ENCODE data around the gene PLXNA4.

Gene PLXNA4

DNA sequence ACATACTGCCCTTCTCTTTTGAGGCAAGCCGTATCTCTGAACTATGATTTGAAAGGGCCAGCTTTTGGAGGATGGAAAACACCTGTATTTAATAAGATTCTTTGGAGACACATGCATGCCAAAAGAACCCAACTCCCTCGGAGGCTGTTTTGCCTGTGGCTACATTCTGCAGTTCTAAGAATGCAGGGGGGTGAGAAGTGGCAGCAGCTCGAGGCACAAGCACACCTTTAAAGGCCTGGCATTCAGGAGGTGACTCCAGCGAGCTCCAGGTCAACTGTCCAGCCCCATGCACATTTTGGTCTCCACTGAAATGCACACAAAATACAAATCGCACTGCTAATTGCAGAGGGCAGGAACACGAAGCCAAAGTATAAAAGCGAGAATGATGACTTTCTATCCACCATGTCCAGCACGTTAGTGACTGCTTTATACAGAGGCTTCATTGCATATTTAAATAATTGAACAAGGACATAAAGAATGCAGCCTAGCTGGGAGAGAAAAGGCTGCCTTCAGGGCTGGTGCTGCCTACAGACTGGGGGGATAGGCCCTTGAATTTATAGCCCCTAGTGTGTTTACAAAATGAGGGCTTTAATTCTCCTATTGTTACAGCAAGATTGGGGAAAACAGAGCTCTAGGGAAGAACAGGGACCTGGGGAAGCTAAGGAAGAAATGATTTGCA is 359.3 kb downstream of the PLXNA4 start:
- TF ChIP-seq, protein P1, sequence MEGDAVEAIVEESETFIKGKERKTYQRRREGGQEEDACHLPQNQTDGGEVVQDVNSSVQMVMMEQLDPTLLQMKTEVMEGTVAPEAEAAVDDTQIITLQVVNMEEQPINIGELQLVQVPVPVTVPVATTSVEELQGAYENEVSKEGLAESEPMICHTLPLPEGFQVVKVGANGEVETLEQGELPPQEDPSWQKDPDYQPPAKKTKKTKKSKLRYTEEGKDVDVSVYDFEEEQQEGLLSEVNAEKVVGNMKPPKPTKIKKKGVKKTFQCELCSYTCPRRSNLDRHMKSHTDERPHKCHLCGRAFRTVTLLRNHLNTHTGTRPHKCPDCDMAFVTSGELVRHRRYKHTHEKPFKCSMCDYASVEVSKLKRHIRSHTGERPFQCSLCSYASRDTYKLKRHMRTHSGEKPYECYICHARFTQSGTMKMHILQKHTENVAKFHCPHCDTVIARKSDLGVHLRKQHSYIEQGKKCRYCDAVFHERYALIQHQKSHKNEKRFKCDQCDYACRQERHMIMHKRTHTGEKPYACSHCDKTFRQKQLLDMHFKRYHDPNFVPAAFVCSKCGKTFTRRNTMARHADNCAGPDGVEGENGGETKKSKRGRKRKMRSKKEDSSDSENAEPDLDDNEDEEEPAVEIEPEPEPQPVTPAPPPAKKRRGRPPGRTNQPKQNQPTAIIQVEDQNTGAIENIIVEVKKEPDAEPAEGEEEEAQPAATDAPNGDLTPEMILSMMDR (IDR thresholded peaks at IDR 0.05) = no peak

DNA sequence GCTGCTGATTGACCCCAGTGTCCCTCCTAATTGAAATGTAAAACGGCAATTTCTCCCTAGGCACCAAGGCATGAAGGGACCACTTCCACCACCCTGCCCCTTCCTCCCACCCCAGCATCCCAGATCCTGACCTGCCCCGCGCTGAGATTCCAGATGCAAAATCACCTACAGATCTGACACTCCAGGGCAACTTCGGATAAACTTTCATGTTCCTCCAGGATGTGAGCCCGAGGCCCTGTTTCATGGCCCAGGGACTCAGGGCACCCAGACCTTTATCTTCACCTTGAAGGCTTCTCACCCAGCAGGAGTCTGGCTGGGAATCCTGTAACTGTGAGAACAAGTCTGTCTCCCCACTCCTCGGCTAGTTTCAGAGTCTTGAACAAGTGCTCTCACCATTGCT is 361.8 kb downstream of the PLXNA4 start:
- TF ChIP-seq, protein P1 (IDR thresholded peaks at IDR 0.05) = no peak

DNA sequence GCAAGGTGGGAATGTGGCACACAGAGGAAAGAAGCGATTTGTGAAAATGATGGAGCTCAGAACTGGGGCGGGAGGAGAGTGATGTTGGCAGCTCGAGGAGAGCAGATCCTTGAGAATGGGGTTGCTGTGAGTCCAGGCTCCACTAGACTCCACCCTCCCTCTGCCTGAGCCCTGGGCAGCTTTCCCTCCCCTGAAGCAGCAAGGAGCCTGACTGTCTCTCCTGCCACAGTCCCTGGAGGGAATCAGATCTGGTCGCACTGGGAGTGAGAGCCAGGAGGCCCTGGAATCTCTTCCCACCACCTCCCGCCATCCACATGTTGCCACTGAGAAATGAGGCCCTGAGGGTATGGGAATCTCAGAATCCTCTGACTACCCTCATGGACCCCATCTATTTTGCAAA is 362.7 kb downstream of the PLXNA4 start:
- TF ChIP-seq, protein P1 (IDR thresholded peaks at IDR 0.05) = no peak

DNA sequence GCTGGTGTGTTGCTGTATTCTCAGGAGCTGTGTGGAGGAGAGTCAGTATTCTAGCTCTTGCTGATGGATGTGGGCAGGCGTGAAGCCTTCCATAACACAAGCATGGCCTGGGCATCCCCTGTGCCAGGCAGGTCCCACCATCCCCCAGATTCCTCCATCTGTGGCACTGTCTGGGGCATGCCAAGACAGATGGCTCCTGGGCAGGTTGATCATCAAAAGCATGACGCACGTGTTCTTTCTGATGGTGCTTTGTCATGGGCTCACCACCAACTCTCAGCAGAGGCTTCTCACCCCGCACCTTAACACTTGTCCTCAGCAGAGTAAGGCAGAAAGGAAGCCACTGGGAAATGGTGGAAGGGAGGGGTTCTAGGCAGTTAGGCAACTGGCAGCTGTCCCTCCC is 364.3 kb downstream of the PLXNA4 start:
- TF ChIP-seq, protein P1 (IDR thresholded peaks at IDR 0.05) = no peak

DNA sequence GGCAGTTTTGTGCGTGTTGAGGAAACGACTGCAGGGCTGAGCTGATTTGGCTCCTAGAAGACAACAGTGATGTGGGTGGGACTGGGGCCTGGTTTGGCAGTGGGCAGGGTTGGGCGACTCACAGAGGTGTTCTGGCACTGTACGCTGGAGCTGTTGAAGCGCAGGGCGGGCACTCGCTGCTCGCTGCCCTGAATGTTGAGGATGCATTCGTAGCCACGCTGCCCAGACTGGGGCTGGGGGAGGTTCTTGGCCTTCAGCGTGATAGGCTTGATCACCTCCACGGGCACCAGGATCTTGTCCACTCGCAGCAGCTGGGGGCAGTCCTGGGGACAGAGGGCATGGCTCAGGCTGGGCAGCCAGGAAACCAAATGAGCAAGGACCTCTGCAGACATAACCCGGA is 365.4 kb downstream of the PLXNA4 start:
- TF ChIP-seq, protein P1 (IDR thresholded peaks at IDR 0.05) = no peak

DNA sequence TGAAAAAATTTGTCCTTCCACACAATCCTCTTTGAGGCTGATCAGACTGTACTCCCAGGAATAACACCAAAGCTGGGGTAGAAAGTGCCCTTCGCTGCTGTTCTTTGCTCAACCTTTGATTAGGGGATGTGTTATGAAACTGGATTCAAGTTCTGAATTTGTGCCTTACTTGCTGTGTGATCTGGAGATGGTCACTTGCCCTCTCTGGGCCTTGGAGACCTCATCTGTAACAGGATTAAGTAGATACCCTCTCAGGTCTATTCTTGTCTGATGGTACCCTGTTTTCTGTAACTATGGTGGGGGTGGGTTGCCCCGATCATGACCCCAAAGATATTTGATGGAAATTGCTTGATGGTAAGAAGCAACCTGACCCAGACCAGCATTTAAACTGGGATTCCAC is 368.5 kb downstream of the PLXNA4 start:
- TF ChIP-seq, protein P1 (IDR thresholded peaks at IDR 0.05) = no peak

DNA sequence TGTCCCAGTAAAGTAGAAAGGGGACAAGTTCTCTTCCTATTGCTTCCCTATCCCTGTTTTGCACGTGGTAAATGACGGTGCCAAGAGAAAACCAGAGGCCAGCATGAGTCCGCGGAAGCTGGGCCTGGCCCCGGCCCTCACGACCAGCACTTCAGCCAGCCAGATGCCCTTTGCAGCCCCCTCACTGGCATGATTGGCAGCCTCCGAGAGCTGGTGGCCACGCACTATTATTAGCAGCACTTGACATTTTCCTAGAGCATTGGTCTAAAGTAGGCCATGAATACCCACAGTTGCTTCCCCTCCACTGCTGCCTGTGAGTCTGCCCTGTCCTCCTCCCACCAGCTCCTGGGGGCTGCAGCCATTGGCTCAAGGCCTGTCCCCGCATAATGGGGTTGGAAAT is 369.1 kb downstream of the PLXNA4 start:
- TF ChIP-seq, protein P1 (IDR thresholded peaks at IDR 0.05) = no peak

DNA sequence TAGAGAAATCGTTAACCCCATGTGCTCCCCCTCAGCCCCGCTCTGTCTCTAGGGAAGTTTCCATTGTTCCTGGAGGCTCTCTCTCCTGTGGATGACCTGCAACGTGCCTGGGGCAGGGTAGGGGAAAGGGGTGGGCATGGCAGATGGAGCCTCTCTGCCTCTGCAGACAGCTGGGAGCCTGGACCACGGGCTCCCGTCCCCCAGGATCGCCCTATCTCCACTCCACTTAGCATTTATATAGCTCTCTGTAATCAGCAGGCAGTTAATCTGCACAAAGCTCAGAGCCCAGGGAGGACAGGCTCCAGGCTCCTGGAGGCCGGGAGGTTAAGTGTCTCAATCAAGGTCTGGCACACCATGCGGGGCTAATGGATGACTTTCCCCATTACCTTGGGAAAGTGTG is 369.7 kb downstream of the PLXNA4 start:
- TF ChIP-seq, protein P1 (IDR thresholded peaks at IDR 0.05) = no peak

Measured in LNCAP (cell line).